GM12865 (cell line): Measurements from ENCODE around the gene HOXB1.

ENCODE experiments used
- DNase-seq: peaks from one replicate; pipeline ENCODE4 v3.0.0; 2010; ENCODE audit warnings: low read depth
- H3K4me3 ChIP-seq: 2 replicates; pipeline ENCODE4 v1.5.1; 2011; ENCODE audit warnings: mild to moderate bottlenecking, low read depth, low read length, control low read depth
- TF ChIP-seq, protein P1 (sequence below): IDR thresholded peaks from 2 replicates; pipeline ENCODE4 v1.5.1; 2011; ENCODE audit warnings: low read length, control low read depth, low read depth, inconsistent platforms; ENCODE audit not compliant: insufficient read depth; ENCODE audit errors: missing control alignments

Gene HOXB1

DNA sequence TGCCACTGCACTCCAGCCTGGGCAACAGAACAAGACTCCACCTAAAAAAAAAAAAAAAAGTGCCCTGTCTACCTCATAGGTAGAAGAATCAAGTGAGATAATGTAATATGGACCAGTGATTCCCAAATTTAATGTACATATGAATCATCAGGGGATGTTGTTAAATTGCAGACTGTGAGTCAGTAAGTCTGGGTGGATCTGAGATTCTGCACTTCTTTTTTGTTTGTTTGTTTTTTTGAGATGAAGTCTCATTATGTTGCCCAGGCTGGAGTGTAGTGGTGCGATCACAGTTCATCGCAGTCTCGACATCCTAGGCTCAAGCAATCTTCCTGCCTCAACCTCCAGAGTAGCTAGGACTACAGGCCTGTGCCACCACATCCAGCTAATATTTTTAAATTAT lies 31.6 kb downstream of the HOXB1 start:
- no peak for DNase-seq
- TF ChIP-seq, protein P1, sequence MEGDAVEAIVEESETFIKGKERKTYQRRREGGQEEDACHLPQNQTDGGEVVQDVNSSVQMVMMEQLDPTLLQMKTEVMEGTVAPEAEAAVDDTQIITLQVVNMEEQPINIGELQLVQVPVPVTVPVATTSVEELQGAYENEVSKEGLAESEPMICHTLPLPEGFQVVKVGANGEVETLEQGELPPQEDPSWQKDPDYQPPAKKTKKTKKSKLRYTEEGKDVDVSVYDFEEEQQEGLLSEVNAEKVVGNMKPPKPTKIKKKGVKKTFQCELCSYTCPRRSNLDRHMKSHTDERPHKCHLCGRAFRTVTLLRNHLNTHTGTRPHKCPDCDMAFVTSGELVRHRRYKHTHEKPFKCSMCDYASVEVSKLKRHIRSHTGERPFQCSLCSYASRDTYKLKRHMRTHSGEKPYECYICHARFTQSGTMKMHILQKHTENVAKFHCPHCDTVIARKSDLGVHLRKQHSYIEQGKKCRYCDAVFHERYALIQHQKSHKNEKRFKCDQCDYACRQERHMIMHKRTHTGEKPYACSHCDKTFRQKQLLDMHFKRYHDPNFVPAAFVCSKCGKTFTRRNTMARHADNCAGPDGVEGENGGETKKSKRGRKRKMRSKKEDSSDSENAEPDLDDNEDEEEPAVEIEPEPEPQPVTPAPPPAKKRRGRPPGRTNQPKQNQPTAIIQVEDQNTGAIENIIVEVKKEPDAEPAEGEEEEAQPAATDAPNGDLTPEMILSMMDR = no peak
- no peak overlapping the region for H3K4me3 ChIP-seq

DNA sequence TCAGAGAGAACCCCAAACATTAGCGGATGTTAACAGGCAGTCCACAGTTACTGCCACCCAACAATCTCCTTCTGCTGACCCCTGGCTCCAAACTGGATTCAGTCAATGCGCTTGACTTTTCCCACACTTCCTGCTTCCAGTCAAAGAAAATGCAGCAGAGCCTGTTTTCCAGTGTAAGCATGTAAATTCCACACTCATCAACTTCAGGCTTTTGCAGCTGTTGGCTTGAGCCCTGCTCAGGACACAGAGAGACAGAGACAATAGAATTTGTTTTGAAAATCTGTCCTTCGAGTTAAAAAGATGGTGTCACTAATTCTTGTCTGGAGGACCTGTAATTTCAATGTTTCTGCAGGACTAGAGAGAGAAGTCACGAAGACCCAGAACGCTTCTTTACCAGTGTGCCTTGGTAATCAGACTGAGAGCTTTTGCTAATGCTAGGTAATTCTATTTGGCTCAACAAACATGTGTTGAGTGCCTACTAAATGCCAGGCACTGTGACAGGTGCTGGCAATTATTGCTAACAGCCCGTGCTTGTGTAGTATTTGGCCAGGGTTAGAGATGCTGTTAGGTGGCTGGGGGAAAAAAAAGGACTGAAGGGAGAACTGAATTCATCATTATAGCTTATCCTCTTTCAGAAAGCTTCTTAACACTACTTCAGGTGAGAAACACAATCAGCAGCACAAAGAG lies 32.5 kb downstream of the HOXB1 start:
- no peak overlapping the region for H3K4me3 ChIP-seq
- TF ChIP-seq, protein P1 = no peak

DNA sequence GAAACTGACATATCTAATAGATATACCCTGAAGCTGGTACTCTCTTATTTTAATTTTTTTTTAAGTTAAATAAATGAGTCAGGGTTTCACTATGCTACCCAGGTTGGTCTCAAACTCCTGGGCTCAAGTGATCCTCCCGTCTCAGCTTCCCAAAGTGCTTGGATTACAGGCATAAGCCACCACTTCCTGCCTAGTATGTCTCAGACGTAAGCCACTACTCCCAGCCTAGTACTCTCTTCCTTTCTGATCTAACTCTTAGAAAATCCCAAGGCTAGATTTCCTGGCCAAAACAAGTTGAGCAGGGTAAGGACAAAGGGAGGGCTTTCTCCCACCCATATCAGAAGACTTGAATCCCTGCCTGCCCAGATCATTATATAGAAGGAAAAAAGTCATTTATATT lies 33.7 kb downstream of the HOXB1 start:
- no peak for DNase-seq
- TF ChIP-seq, protein P1 = no peak
- H3K4me3 ChIP-seq = no peak overlapping the region

More for the DNA sequence above, 32.5 kb downstream of the HOXB1 start:
- DNase-seq = no peak

DNA sequence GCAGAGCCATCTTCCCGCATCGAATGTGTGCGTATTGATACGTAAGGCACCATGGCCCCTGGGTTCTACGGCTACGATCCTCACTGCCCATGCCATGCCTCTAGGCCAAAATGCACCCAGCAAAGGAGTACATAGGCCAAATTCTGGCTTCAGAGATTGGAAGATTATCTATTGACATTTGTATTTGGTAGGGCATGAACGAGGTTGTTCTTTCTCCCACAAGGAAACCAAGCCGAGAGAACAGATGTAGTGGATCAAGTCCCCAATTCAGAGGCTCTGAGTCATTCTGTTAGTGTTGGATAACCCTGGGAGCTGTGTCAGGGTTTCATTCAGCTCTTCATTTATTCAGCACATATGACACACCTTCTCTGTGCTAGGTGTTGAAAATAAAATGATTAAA lies 36.5 kb downstream of the HOXB1 start:
- no peak for DNase-seq
- H3K4me3 ChIP-seq = no peak overlapping the region
- TF ChIP-seq, protein P1 = no peak

DNA sequence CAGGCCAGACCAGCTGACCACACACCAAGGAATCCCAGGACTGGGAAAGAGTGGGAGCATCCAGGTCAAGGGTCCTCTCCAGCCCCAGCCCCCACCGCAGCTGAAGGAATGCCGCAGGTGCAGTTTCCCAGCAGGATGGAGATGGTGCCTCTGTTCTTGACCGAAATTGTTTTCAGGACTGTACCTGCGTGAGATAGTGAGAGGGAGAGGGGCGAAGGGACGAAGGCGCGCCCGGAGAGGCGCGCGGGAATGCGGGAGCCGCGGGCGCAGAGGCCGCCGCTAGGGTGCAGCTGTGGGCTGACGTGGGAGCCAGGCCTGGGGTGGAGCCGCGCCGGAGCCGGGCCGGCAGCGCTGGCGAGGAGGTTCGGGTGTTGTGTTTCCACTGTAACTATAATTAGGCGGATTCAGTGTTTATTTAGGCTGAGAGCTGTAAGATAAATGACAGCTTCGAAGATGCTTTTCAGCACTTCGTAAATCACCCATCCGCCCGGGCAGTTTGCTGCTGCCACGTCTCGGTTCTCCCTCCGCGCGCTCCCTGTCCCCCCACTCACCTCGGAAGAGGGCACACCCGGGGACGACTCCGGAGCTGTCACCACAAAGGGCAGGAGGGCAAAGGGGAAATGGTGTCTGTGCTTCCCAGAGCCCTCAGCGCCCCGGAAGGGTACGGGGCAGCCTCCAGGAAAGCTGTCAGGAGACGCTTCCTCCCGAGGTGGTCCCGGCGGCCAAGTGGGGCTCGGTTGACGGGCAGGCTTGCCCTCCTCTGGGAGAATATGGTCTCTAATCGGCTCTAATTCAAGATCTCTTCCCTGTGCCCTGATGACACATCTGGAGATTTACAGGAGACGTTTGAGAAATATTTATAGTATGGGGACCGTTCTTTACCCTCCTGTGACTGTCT lies 38.2 kb downstream of the HOXB1 start:
- H3K4me3 ChIP-seq = peak overlapping the region; percentile 34
- peak; percentile 72 for DNase-seq
- TF ChIP-seq, protein P1 = peak; percentile 88

DNA sequence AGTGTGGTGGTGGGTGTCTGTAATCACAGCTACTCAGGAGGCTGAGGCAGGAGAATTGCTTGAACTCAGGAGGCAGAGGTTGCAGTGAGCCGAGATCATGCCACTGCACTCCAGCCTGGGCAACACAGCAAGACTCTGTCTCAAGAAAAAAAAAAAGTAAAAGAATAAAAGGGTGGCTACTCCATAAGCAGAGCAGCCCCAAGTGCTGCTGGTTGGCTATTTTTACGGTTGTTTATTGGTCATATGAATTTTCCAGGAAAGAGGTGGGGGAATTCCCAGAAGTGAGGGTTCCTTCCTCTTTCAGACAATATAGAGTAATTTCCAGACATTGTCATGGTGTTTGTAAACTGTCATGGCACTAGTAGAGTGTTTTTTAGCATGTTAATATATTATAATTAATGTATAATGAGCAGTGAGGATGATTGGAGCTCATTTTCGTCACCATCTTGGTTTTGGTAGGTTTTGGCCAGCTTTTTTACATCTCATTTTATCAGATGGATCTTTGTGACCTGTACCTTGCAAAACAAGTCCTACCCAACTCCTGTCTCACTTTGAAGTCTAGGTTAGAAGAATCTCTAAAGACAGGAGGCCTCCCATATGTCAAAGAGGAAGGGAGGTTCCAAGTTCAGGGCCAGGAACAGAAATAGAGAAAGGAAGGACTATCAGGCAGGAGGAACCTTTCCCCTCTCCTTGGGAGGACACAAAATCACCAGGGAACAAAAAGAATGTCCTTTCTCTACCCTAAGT lies 39.1 kb downstream of the HOXB1 start:
- TF ChIP-seq, protein P1 = no peak
- DNase-seq = peak; percentile 26
- no peak overlapping the region for H3K4me3 ChIP-seq
